OCI-LY7 (cell line): ENCODE results near the gene PALMD. TPM values are rescaled to one million over a fixed set of nuclear protein-coding genes. Genes with fewer than 3 reads are reported as not detected.

Source experiments
- BruUV-seq: library from RNA; stranded (reverse); fragments of 400-500 nt; replicated peaks from 2 replicates; lab custom pipeline; 2021; lab: Mats Ljungman, UMichigan
- CTCF ChIA-PET: fragments of 300-600 bp; sonication (Branson Sonifier 250); formaldehyde crosslinking; loops from one replicate; lab custom pipeline; 2022; ENCODE audit warnings: antibody characterized with exemption; ENCODE audit not compliant: unreplicated experiment; lab: Charles Lee
- POLR2A ChIA-PET: fragments of 300-600 bp; sonication (Branson Sonifier 250); formaldehyde crosslinking; loops from one replicate; lab custom pipeline; 2022; ENCODE audit warnings: antibody characterized with exemption; lab: Charles Lee
- DNase-seq: peaks from one replicate; pipeline ENCODE4 v3.0.0-alpha.2; 2015; ENCODE audit warnings: low spot score
- H2AFZ ChIP-seq: fragments of 200-600 bp; sonication (generic), shearing (Covaris generic); 2 replicates; pipeline ENCODE4 v1.6.1; 2014; ENCODE audit warnings: mild to moderate bottlenecking, antibody characterized with exemption, low read length, moderate library complexity
- H3K27ac ChIP-seq: fragments of 200-600 bp; sonication (generic); 2 replicates; pipeline ENCODE4 v1.5.1; 2014; ENCODE audit warnings: mixed run types, low read depth, mild to moderate bottlenecking, moderate library complexity, low read length, inconsistent platforms; ENCODE audit not compliant: poor library complexity, severe bottlenecking
- H3K36me3 ChIP-seq: fragments of 200-600 bp; sonication (generic); 2 replicates; pipeline ENCODE4 v1.6.1; 2014; ENCODE audit warnings: mild to moderate bottlenecking, antibody characterized with exemption, low read length, moderate library complexity, mixed read lengths; ENCODE audit not compliant: insufficient read depth
- H3K4me1 ChIP-seq: fragments of 200-600 bp; sonication (generic); 2 replicates; pipeline ENCODE4 v1.5.1; 2014; ENCODE audit warnings: mild to moderate bottlenecking, low read length; ENCODE audit not compliant: insufficient read depth, poor library complexity, severe bottlenecking
- H3K4me2 ChIP-seq: fragments of 200-600 bp; sonication (generic); 2 replicates; pipeline ENCODE4 v1.6.1; 2014; ENCODE audit warnings: mild to moderate bottlenecking, low read length
- H3K4me3 ChIP-seq: fragments of 200-600 bp; sonication (generic); 2 replicates; pipeline ENCODE4 v1.5.1; 2014; ENCODE audit warnings: mild to moderate bottlenecking, low read depth, low read length; ENCODE audit not compliant: poor library complexity, severe bottlenecking
- H3K79me2 ChIP-seq: fragments of 200-600 bp; sonication (generic); 2 replicates; pipeline ENCODE4 v1.6.1; 2016; ENCODE audit warnings: low read depth, mild to moderate bottlenecking, low read length, moderate library complexity, mixed read lengths; ENCODE audit not compliant: insufficient read depth
- H3K9me2 ChIP-seq: fragments of 200-600 bp; sonication (generic); 2 replicates; pipeline ENCODE4 v1.6.1; 2016; ENCODE audit warnings: mild to moderate bottlenecking, low read length, mixed read lengths; ENCODE audit not compliant: insufficient read depth
- H3K9me3 ChIP-seq: fragments of 200-600 bp; sonication (generic); 2 replicates; pipeline ENCODE4 v1.6.1; 2014; ENCODE audit warnings: mild to moderate bottlenecking, mixed run types, low read length, mixed read lengths
- H4K20me1 ChIP-seq: fragments of 200-600 bp; sonication (generic); 2 replicates; pipeline ENCODE4 v1.6.1; 2014; ENCODE audit warnings: mild to moderate bottlenecking, antibody characterized with exemption, low read length, moderate library complexity, mixed read lengths; ENCODE audit not compliant: insufficient read depth
- CTCF ChIP-seq: fragments of 200-600 bp; sonication (generic); conservative IDR thresholded peaks from 2 replicates; pipeline ENCODE4 v1.5.1; 2014; ENCODE audit warnings: mild to moderate bottlenecking, antibody characterized with exemption, low read length, moderate library complexity, mixed read lengths
- EZH2phosphoT487 ChIP-seq: fragments of 200-600 bp; sonication (generic); IDR thresholded peaks from 2 replicates; pipeline ENCODE4 v1.6.1; 2018; ENCODE audit warnings: low read depth, borderline replicate concordance, mild to moderate bottlenecking, mixed run types, antibody characterized with exemption, low read length, moderate library complexity, mixed read lengths
- intact Hi-C: fragments of 100-400 bp; cut with micrococcal nuclease; formaldehyde crosslinking; loops from one replicate; pipeline ENCODE4 v1.10.0; 2022; ENCODE audit not compliant: unreplicated experiment
- total RNA-seq, 2 experiments: library from RNA; depleted of rRNA in 1 of 2; stranded (reverse); fragments of >200 nt in 1 of 2; shearing (Covaris generic) in 1 of 2; gene quantifications; 2 replicates each; pipeline ENCODE4 v1.2.3, GENCODE V29; 2014 to 2022

The PALMD gene
- total RNA-seq, 2 experiments from 2014 or later = not detected

- Histone ChIP-seq H4K20me1 (no peaks in the 10 kb centered on the region), H3K9me3 (no peaks in the 10 kb centered on the region), H2AFZ (no peak overlapping the region), H3K9me2 (no peaks in the 10 kb centered on the region), H3K36me3 (no peaks in the 10 kb centered on the region), H3K79me2 (no peaks in the 10 kb centered on the region), H3K4me2 (no peak overlapping the region), H3K27ac (no peak overlapping the region), H3K4me1 (no peaks in the 10 kb centered on the region), H3K4me3 (no peak overlapping the region)
- TF ChIP-seq CTCF = no peak
- TF ChIP-seq EZH2phosphoT487 = no peak
- ChIA-PET POLR2A (interaction anchor here (0.6 kb wide), 1 partner anchor 612 kb away, joined by 3 read pairs; no protein-coding TSS in a partner anchor), CTCF (no interaction called here)
- BruUV-seq = no TSS peak
- no peak for DNase-seq
- intact Hi-C loops = no loop called here
Observed at GRCh38 chr1:99603699-99604560, 42.0 kb upstream of the PALMD start.

- H3K4me1 ChIP-seq = no peaks in the 10 kb centered on the region
- no peak overlapping the region for H3K27ac ChIP-seq
- H2AFZ ChIP-seq = no peak overlapping the region
- ChIA-PET POLR2A (no interaction called here), CTCF (no interaction called here)
- no peak overlapping the region for H3K4me2 ChIP-seq
- no peak for DNase-seq
- H4K20me1 ChIP-seq = no peaks in the 10 kb centered on the region
- no peaks in the 10 kb centered on the region for H3K79me2 ChIP-seq
- H3K9me2 ChIP-seq = no peaks in the 10 kb centered on the region
- H3K9me3 ChIP-seq = no peaks in the 10 kb centered on the region
- TF ChIP-seq CTCF = no peak
- no peak for TF ChIP-seq EZH2phosphoT487
- BruUV-seq = no TSS peak
- intact Hi-C loops = no loop called here
- no peaks in the 10 kb centered on the region for H3K36me3 ChIP-seq
- no peak overlapping the region for H3K4me3 ChIP-seq
Observed at GRCh38 chr1:99606306-99606705, 39.6 kb upstream of the PALMD start.

GRCh38 chr1:99607590-99607989, 38.3 kb upstream of the PALMD start:
- no peaks in the 10 kb centered on the region for H4K20me1 ChIP-seq
- no peak overlapping the region for H3K27ac ChIP-seq
- TF ChIP-seq EZH2phosphoT487 (no peak), CTCF (no peak)
- intact Hi-C loops = no loop called here
- no peak overlapping the region for H2AFZ ChIP-seq
- no peak overlapping the region for H3K4me2 ChIP-seq
- no peaks in the 10 kb centered on the region for H3K9me3 ChIP-seq
- no TSS peak for BruUV-seq
- H3K79me2 ChIP-seq = no peaks in the 10 kb centered on the region
- H3K36me3 ChIP-seq = no peaks in the 10 kb centered on the region
- H3K4me3 ChIP-seq = no peak overlapping the region
- no peaks in the 10 kb centered on the region for H3K9me2 ChIP-seq
- POLR2A ChIA-PET = no interaction called here
- CTCF ChIA-PET = no interaction called here
- DNase-seq = no peak
- no peaks in the 10 kb centered on the region for H3K4me1 ChIP-seq
